Thyroid gland (tissue), 4 donors: ENCODE results near the gene RSPH9. TPM values are rescaled to one million over a fixed set of nuclear protein-coding genes. Genes with fewer than 3 reads are reported as not detected.
"Not testable (repeated sequence)": the region's sequence is repeated elsewhere in the genome, so short reads cannot be mapped to it uniquely, and the experiment has no call there.

Source experiments
- DNase-seq, 2 donors: peaks; one replicate each; pipeline ENCODE4 v3.0.0-alpha.2; 2019
- H3K27ac ChIP-seq, 3 donors: fragments of 200-600 bp; sonication (generic); 1 replicate in 2 of 3; 2 replicates in 1 of 3; pipeline ENCODE4 v1.5.1; 2016 to 2019; ENCODE audit warnings: mild to moderate bottlenecking in 1 of 3, moderate library complexity in 1 of 3
- H3K27me3 ChIP-seq: fragments of 200-600 bp; sonication (generic); one replicate; pipeline ENCODE4 v1.5.1; 2019
- H3K36me3 ChIP-seq, 2 donors: fragments of 200-600 bp; sonication (generic); one replicate each; pipeline ENCODE4 v1.5.1; 2016 to 2019
- H3K4me1 ChIP-seq, 2 donors: fragments of 200-600 bp; sonication (generic); one replicate each; pipeline ENCODE4 v1.5.1; 2017 to 2019
- H3K4me3 ChIP-seq, 3 donors: fragments of 200-600 bp; sonication (generic); replicated peaks in 1 of 3; 1 replicate in 2 of 3; 2 replicates in 1 of 3; pipeline ENCODE4 v1.5.1; 2016; ENCODE audit warnings: mild to moderate bottlenecking in 1 of 3
- H3K9me3 ChIP-seq: fragments of 200-600 bp; sonication (generic); one replicate; pipeline ENCODE4 v1.5.1; 2017
- POLR2A ChIP-seq, 2 donors: fragments of 450-650 bp; IDR thresholded peaks; one replicate each; pipeline ENCODE4 v1.6.1; 2017; ENCODE audit warnings: antibody characterized with exemption in 2 of 2, mild to moderate bottlenecking in 2 of 2, moderate library complexity in 1 of 2
- WGBS, 2 donors: methylation state at CpG; one replicate each; pipeline ENCODE4 v1.1.5; 2017; 5-methylcytosine and 5-hydroxymethylcytosine counted together
- intact Hi-C: fragments of 100-400 bp; cut with DNase I; formaldehyde crosslinking; loops from one replicate; pipeline ENCODE4 v1.15.1; 2023
- total RNA-seq, 4 donors: library from RNA; depleted of rRNA; stranded (reverse); fragments of >200 nt; gene quantifications; one replicate each; pipeline ENCODE4 v1.2.3, GENCODE V29; 2016
- TF ChIP-seq, protein P1 (sequence below), 6 experiments: fragments of 200-600 bp in 3 of 6; fragments of 450-650 bp in 3 of 6; sonication (generic) in 3 of 6; IDR thresholded peaks; one replicate each; pipeline ENCODE4 v1.5.1; 2016 to 2019; ENCODE audit warnings: antibody characterized with exemption in 6 of 6, mild to moderate bottlenecking in 2 of 6, inconsistent platforms in 1 of 6, moderate library complexity in 1 of 6

RSPH9 gene
- total RNA-seq, 4 donors from 2014 or later, result 0.13 TPM; not detected in 3

DNA sequence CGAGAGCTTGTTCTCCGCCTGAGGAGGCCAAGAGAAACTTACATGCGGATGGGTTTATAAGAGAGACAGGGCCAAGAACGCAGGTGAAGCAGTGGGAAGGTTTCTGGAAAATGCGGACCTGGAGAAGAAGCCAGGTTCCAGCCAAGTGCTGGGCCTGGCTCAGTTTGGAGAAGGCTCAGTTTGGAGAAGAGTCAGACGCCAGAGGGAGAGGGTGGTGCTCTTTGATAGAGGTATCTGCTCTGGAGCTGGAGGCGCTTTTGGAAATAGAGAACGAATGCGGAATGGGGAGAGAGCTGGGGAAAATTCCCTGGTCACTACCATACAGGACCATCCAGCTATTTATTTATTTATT lies 753 bp downstream of the RSPH9 start:
- TF ChIP-seq POLR2A (IDR thresholded peaks at IDR 0.05), result no peak
- TF ChIP-seq, protein P1, sequence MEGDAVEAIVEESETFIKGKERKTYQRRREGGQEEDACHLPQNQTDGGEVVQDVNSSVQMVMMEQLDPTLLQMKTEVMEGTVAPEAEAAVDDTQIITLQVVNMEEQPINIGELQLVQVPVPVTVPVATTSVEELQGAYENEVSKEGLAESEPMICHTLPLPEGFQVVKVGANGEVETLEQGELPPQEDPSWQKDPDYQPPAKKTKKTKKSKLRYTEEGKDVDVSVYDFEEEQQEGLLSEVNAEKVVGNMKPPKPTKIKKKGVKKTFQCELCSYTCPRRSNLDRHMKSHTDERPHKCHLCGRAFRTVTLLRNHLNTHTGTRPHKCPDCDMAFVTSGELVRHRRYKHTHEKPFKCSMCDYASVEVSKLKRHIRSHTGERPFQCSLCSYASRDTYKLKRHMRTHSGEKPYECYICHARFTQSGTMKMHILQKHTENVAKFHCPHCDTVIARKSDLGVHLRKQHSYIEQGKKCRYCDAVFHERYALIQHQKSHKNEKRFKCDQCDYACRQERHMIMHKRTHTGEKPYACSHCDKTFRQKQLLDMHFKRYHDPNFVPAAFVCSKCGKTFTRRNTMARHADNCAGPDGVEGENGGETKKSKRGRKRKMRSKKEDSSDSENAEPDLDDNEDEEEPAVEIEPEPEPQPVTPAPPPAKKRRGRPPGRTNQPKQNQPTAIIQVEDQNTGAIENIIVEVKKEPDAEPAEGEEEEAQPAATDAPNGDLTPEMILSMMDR (IDR thresholded peaks at IDR 0.05), result no peak
- DNase-seq, result no peak
- Histone ChIP-seq H3K4me1 (peaks cover 8 to 10% of the 10 kb centered on the region in 2 donors), H3K27ac (peak overlapping the region in 1 of 3 donors; percentile 31), H3K27me3 (no peaks in the 10 kb centered on the region), H3K4me3 (peak overlapping the region in 1 of 3 donors; percentile 30), H3K36me3 (peaks cover 2 to 8% of the 10 kb centered on the region in 2 donors), H3K9me3 (no peaks in the 10 kb centered on the region)
- intact Hi-C loops, result no loop called here
- WGBS, 2 donors, result 16 to 18% methylated on average over 9 of the region's 9 CpGs

DNA sequence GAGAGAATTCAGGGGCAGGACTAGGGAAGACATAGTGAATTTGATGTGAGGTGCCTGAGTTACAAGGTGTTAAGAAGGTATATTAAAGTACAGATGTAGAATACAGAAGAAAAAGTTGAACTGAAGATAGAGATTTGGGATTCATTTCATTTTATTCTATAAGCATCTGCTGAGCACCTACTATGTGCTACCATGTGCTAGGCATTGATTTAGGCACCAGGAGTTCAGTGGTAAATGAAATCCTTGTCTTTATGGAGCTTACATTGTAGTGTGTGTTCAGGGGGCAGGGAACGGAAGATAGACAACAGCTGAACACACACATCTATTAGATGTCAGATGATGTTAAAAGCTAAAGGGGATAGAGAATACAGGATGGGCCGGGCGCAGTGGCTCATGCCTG lies 2.8 kb downstream of the RSPH9 start:
- Histone ChIP-seq H3K27me3 (no peaks in the 10 kb centered on the region), H3K36me3 (no peaks in the 10 kb centered on the region), H3K4me3 (no peak overlapping the region), H3K4me1 (peaks cover 8 to 10% of the 10 kb centered on the region in 2 donors), H3K9me3 (no peaks in the 10 kb centered on the region), H3K27ac (no peak overlapping the region)
- WGBS, 2 donors, result 93 to 95% methylated on average over 3 of the region's 3 CpGs
- no peak for TF ChIP-seq POLR2A (IDR thresholded peaks at IDR 0.05)
- TF ChIP-seq, protein P1 (IDR thresholded peaks at IDR 0.05), result no peak
- intact Hi-C loops, result no loop called here
- no peak for DNase-seq

GRCh38 chr6:43648248-43648647 lies 3.4 kb downstream of the RSPH9 start:
- no peaks in the 10 kb centered on the region for H3K9me3 ChIP-seq
- WGBS, 2 donors, result 89 to 96% methylated on average over 2 of the region's 2 CpGs

DNA sequence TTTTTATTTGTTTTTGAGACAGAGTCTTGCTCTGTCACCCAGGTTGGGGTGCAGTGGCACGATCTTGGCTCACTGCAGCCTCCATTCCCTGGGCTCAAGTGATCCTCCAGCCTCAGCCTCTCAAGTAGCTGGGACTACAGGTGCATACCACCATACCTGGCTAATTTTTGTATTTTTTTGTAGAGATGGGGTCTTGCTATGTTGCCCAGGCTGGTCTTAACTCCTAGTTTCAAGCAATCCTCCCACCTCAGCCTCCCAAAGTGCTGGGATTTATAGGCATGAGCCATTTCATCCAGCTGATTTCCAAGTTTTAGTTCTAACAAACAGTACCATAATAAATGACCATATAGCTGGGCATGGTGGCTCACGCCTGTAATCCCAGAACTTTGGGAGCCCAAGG lies 8.0 kb downstream of the RSPH9 start:
- H3K27me3 ChIP-seq, H3K4me3 ChIP-seq, H3K4me1 ChIP-seq, H3K36me3 ChIP-seq, intact Hi-C loops, DNase-seq, H3K9me3 ChIP-seq, H3K27ac ChIP-seq: not testable (repeated sequence)
- WGBS, 2 donors, result 97 to 98% methylated on average over 2 of the region's 2 CpGs

More at GRCh38 chr6:43648248-43648647, 3.4 kb downstream of the RSPH9 start:
- no peak overlapping the region for H3K27ac ChIP-seq
- no peak overlapping the region for H3K4me3 ChIP-seq
- no peaks in the 10 kb centered on the region for H3K27me3 ChIP-seq
- DNase-seq, result no peak
- peaks cover 8 to 10% of the 10 kb centered on the region in 2 donors for H3K4me1 ChIP-seq
- no peaks in the 10 kb centered on the region for H3K36me3 ChIP-seq
- TF ChIP-seq, protein P1 (IDR thresholded peaks at IDR 0.05), result no peak
- TF ChIP-seq POLR2A (IDR thresholded peaks at IDR 0.05), result no peak
- intact Hi-C loops, result no loop called here

DNA sequence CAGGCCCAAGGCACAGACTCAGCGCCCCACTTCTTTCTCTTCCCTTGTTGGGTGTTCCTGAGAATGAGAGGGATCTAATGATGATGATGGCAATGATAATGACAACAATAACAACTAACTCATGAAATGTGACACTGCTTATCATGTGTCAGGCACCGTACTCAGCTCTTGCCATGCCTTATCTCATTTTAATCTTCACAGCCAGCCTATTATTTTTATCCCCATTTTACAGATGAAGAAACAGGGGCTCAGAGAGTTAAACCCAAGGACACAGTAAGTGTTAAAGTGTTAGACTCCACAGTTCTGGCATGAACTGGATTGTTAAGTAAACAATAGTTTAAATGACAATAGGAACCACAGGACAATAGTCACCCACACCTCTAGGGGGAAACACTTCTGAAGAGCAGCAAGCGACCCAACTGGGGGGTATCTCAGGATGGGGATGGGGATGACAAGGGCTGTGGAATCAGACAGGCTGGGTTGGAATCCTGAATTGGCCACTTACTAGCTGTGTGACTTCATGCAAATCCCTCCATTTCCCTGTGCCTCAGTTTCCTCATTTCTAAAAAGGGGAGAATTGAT lies 12.5 kb downstream of the RSPH9 start:
- Histone ChIP-seq H3K4me3 (no peak overlapping the region), H3K9me3 (no peaks in the 10 kb centered on the region), H3K27ac (no peak overlapping the region), H3K36me3 (no peaks in the 10 kb centered on the region), H3K27me3 (no peaks in the 10 kb centered on the region), H3K4me1 (no peaks in the 10 kb centered on the region)
- no peak for DNase-seq
- intact Hi-C loops, result no loop called here
- TF ChIP-seq POLR2A (IDR thresholded peaks at IDR 0.05), result no peak
- TF ChIP-seq, protein P1 (IDR thresholded peaks at IDR 0.05), result no peak
- WGBS, 2 donors, result 83 to 86% methylated on average over 3 of the region's 3 CpGs
